ENCODE results near the gene B3GLCT. TPM values are rescaled to one million over a fixed set of nuclear protein-coding genes. Genes with fewer than 3 reads are reported as not detected.

Gene B3GLCT
- total RNA-seq, 1 experiment from 2014 or later = 3.9 TPM

- no peak for ATAC-seq
- ChIA-PET POLR2A (no interaction called here), RAD21 (ENCODE audit: low non-redundant PET in 1 of 2, low total read pairs in 2 of 2, uncharacterized antibody in 2 of 2, unreplicated experiment in 2 of 2) (no interaction called here), CTCF (interaction anchor here (1.3 kb wide), 1 partner anchor 25 kb away, joined by 3 read pairs; the partner anchor contains the start of gene B3GLCT)
- Histone ChIP-seq H3K9me2 (ENCODE audit: insufficient read depth) (no peaks in the 10 kb centered on the region), H3K27me3 (ENCODE audit: insufficient read depth, low read length) (no peaks in the 10 kb centered on the region), H3K36me3 (ENCODE audit: control insufficient read depth in 1 of 2, insufficient read depth in 2 of 2, low read length in 2 of 2) (no peaks in the 10 kb centered on the region), H4K20me1 (ENCODE audit: insufficient read depth) (no peaks in the 10 kb centered on the region), H3K9me3 (ENCODE audit: control insufficient read depth in 1 of 2, insufficient read depth in 1 of 2, low read depth in 1 of 2, low read length in 2 of 2) (no peaks in the 10 kb centered on the region), H3K9ac (ENCODE audit: low read length) (no peak overlapping the region), H3K4me2 (ENCODE audit: low read length) (no peak overlapping the region), H3K27ac (ENCODE audit: low read depth, low read length) (no peak overlapping the region), H3K79me2 (ENCODE audit: insufficient read depth, low read length) (no peaks in the 10 kb centered on the region), H3K4me1 (ENCODE audit: control insufficient read depth in 1 of 2, insufficient read depth in 2 of 2, low read length in 2 of 2) (peaks cover 12 to 16% of the 10 kb centered on the region in 2 experiments), H2AFZ (ENCODE audit: low read depth, low read length, poor library complexity, severe bottlenecking) (no peak overlapping the region), H3K4me3 (replicated peaks in 1 of 2; ENCODE audit: low read depth in 1 of 2, low read length in 2 of 2) (no peak overlapping the region)
- intact Hi-C loops (cut with micrococcal nuclease) = no loop called here
- no peak for DNase-seq (ENCODE audit: low read depth, low spot score)
- peak in 1 of 3 experiments; percentile 21; a peak in 1 of 6 replicates for TF ChIP-seq CTCF (IDR thresholded peaks at IDR 0.05 in 2 of 3, conservative IDR thresholded peaks at IDR 0.05 in 1 of 3; ENCODE audit: borderline replicate concordance in 1 of 3, insufficient read depth in 1 of 3, low read depth in 2 of 3, low read length in 2 of 3)
- no peak for TF ChIP-seq ZNF274 (IDR thresholded peaks at IDR 0.05; ENCODE audit: low read depth, low read length)
- TF ChIP-seq ZBTB33 (IDR thresholded peaks at IDR 0.05; ENCODE audit: extremely low read depth, insufficient replicate concordance, low read length) = no peak
- 0 out of 2 replicates have a peak, but pooled peaks have one; percentile 11 for TF ChIP-seq RAD21 (IDR thresholded peaks at IDR 0.05; ENCODE audit: low read depth)
- BruUV-seq (replicated peaks) = no TSS peak
Measured at GRCh38 chr13:31174018-31174417, 25.8 kb upstream of the B3GLCT start.

Measured in HCT116 (cell line).